ENCODE measurements around the gene SGPP1.
A peak's percentile ranks its signal among the peaks of the same experiment; 100 is the strongest.
"Not testable (repeated sequence)": the region's sequence is repeated elsewhere in the genome, so short reads cannot be mapped to it uniquely, and the experiment has no call there.

SGPP1 gene

GRCh38 chr14:63672417-63673180 is 55.3 kb downstream of the SGPP1 start:
- H3K27me3 ChIP-seq: no peaks in the 10 kb centered on the region
- peaks cover 0 to 10% (median 4%) of the 10 kb centered on the region in 10 experiments; a peak in 9 of 20 replicates for H3K4me1 ChIP-seq
- no peak overlapping the region for H3K27ac ChIP-seq
- H3K4me3 ChIP-seq: no peak overlapping the region
- no peak overlapping the region for H3K9ac ChIP-seq
- H3K4me2 ChIP-seq: peak overlapping the region in 5 of 11 experiments; percentile 3 to 39 (median 14); a peak in 7 of 22 replicates
- no peaks in the 10 kb centered on the region for H3K9me3 ChIP-seq (replicated peaks in 1 of 11)
- TF ChIP-seq Cebpa-rat (IDR thresholded peaks at IDR 0.05): no peak
- no peaks in the 10 kb centered on the region for H4K20me1 ChIP-seq
- H3K36me3 ChIP-seq: peaks cover 0 to 18% (median 7%) of the 10 kb centered on the region in 11 experiments; a peak in 10 of 22 replicates

- Histone ChIP-seq H3K4me3 (no peak overlapping the region), H3K36me3 (peaks cover 0 to 12% (median 1%) of the 10 kb centered on the region in 11 experiments; a peak in 5 of 22 replicates), H3K9ac (no peak overlapping the region), H3K27me3 (no peaks in the 10 kb centered on the region), H3K4me2 (0 out of 22 replicates have a peak overlapping the region, but pooled peaks of 1 of the 11 experiments have one; percentile 39), H3K9me3 (replicated peaks in 1 of 11) (no peaks in the 10 kb centered on the region), H4K20me1 (no peaks in the 10 kb centered on the region), H3K4me1 (peaks cover 0 to 10% (median 4%) of the 10 kb centered on the region in 10 experiments; a peak in 9 of 20 replicates), H3K27ac (no peak overlapping the region)
- TF ChIP-seq Cebpa-rat (IDR thresholded peaks at IDR 0.05): no peak
Measured at GRCh38 chr14:63671987-63672386, 55.9 kb downstream of the SGPP1 start.

- TF ChIP-seq Cebpa-rat (IDR thresholded peaks at IDR 0.05): no peak
- Histone ChIP-seq H3K27me3 (no peaks in the 10 kb centered on the region), H3K9me3 (replicated peaks in 1 of 11) (no peaks in the 10 kb centered on the region), H3K4me3 (no peak overlapping the region), H4K20me1 (no peaks in the 10 kb centered on the region), H3K9ac (no peak overlapping the region), H3K4me2 (no peak overlapping the region), H3K4me1 (peaks cover 0 to 10% (median 4%) of the 10 kb centered on the region in 10 experiments; a peak in 9 of 20 replicates), H3K36me3 (no peaks in the 10 kb centered on the region), H3K27ac (no peak overlapping the region)
Measured at GRCh38 chr14:63670692-63671091, 57.2 kb downstream of the SGPP1 start.

- H4K20me1 ChIP-seq: no peaks in the 10 kb centered on the region
- H3K9me3 ChIP-seq (replicated peaks in 1 of 11): peaks cover 8 to 22% (median 17%) of the 10 kb centered on the region in 11 experiments; a peak in 19 of 22 replicates
- H3K27ac ChIP-seq: no peak overlapping the region
- H3K27me3 ChIP-seq: no peaks in the 10 kb centered on the region
- no peak overlapping the region for H3K4me2 ChIP-seq
- no peak for TF ChIP-seq Cebpa-rat (IDR thresholded peaks at IDR 0.05)
- peaks cover 0 to 10% (median 0%) of the 10 kb centered on the region in 11 experiments; a peak in 4 of 22 replicates for H3K36me3 ChIP-seq
- H3K4me3 ChIP-seq: no peak overlapping the region
- no peaks in the 10 kb centered on the region for H3K4me1 ChIP-seq
- H3K9ac ChIP-seq: no peak overlapping the region
Measured at GRCh38 chr14:63666335-63666734, 61.5 kb downstream of the SGPP1 start.

GRCh38 chr14:63663428-63664341 is 64.2 kb downstream of the SGPP1 start:
- Histone ChIP-seq H3K36me3 (peaks cover 0 to 10% (median 0%) of the 10 kb centered on the region in 11 experiments; a peak in 4 of 22 replicates), H4K20me1 (no peaks in the 10 kb centered on the region), H3K27me3 (no peaks in the 10 kb centered on the region), H3K4me2 (no peak overlapping the region), H3K27ac (no peak overlapping the region), H3K4me3 (no peak overlapping the region), H3K9ac (no peak overlapping the region), H3K4me1 (no peaks in the 10 kb centered on the region), H3K9me3 (replicated peaks in 1 of 11) (peaks cover 8 to 22% (median 17%) of the 10 kb centered on the region in 11 experiments; a peak in 19 of 22 replicates)
- no peak for TF ChIP-seq Cebpa-rat (IDR thresholded peaks at IDR 0.05)

GRCh38 chr14:63662776-63663175 is 65.1 kb downstream of the SGPP1 start:
- no peak for TF ChIP-seq Cebpa-rat (IDR thresholded peaks at IDR 0.05)
- Histone ChIP-seq H3K4me3 (no peak overlapping the region), H3K4me2 (no peak overlapping the region)

GRCh38 chr14:63661881-63662280 is 66.0 kb downstream of the SGPP1 start:
- H3K4me1 ChIP-seq, H3K9ac ChIP-seq, H3K4me3 ChIP-seq, H3K27me3 ChIP-seq, H3K27ac ChIP-seq, H4K20me1 ChIP-seq, H3K4me2 ChIP-seq: not testable (repeated sequence)
- H3K36me3 ChIP-seq: peaks cover 0 to 18% (median 3%) of the 10 kb centered on the region in 11 experiments; a peak in 5 of 22 replicates
- H3K9me3 ChIP-seq (replicated peaks in 1 of 11): peaks cover 8 to 22% (median 17%) of the 10 kb centered on the region in 11 experiments; a peak in 19 of 22 replicates

More at GRCh38 chr14:63662776-63663175, 65.1 kb downstream of the SGPP1 start:
- no peak overlapping the region for H3K9ac ChIP-seq
- H3K9me3 ChIP-seq (replicated peaks in 1 of 11): peaks cover 8 to 22% (median 17%) of the 10 kb centered on the region in 11 experiments; a peak in 19 of 22 replicates
- H3K27me3 ChIP-seq: no peaks in the 10 kb centered on the region
- peaks cover 0 to 18% (median 1%) of the 10 kb centered on the region in 11 experiments; a peak in 4 of 22 replicates for H3K36me3 ChIP-seq
- no peaks in the 10 kb centered on the region for H3K4me1 ChIP-seq
- H3K27ac ChIP-seq: no peak overlapping the region
- no peaks in the 10 kb centered on the region for H4K20me1 ChIP-seq

- Histone ChIP-seq H3K36me3 (peaks cover 0 to 18% (median 3%) of the 10 kb centered on the region in 11 experiments; a peak in 5 of 22 replicates), H3K4me2 (no peak overlapping the region), H3K27ac (no peak overlapping the region), H3K27me3 (no peaks in the 10 kb centered on the region), H3K9me3 (replicated peaks in 1 of 11) (peaks cover 8 to 22% (median 17%) of the 10 kb centered on the region in 11 experiments; a peak in 19 of 22 replicates), H3K9ac (no peak overlapping the region), H3K4me3 (no peak overlapping the region), H4K20me1 (no peaks in the 10 kb centered on the region), H3K4me1 (peaks cover 9 to 22% (median 18%) of the 10 kb centered on the region in 10 experiments; a peak in 19 of 20 replicates)
- TF ChIP-seq Cebpa-rat (IDR thresholded peaks at IDR 0.05): no peak
Measured at GRCh38 chr14:63659726-63660125, 68.1 kb downstream of the SGPP1 start.

Data from BLaER1 treated with 17β-estradiol and CSF1 and Interleukin-3, amounts not matched to agents 10 nM and 100 nM (cell line).